HG02938 (cell line): ENCODE results near the gene GRIN2D.

Experiments
- ATAC-seq: cut with Tn5 transposase; IDR thresholded peaks from one replicate; pipeline ENCODE4 v1.9.1; 2021; ENCODE audit warnings: mild to moderate bottlenecking, moderate library complexity; ENCODE audit not compliant: unreplicated experiment

The GRIN2D gene

DNA sequence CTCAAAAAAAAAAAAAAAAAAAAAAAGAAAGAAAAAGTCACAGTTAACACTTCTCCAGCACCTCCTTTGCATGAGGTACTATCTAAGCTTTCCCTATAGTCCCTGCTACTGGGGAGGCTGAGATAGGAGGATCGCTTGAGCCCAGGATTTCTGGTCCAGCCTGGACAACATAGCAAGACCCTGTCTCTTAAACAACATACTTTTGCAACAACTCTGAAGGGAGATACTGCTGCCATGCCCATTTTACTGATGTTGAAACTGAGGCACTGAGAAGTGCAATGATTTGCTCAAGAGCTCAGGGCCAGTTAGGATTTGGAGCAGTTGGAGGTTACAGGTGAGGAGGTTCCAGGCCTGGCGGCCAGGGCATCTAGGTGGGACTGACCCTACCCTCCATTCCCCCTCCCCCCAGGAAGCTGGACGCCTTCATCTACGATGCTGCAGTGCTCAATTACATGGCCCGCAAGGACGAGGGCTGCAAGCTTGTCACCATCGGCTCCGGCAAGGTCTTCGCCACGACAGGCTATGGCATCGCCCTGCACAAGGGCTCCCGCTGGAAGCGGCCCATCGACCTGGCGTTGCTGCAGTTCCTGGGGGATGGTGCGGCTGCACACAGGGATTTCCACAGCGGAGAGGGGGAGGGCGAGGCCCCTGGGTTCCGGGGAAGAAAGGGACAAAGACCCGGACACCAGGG is 48.0 kb downstream of the GRIN2D start:
- no peak for ATAC-seq

DNA sequence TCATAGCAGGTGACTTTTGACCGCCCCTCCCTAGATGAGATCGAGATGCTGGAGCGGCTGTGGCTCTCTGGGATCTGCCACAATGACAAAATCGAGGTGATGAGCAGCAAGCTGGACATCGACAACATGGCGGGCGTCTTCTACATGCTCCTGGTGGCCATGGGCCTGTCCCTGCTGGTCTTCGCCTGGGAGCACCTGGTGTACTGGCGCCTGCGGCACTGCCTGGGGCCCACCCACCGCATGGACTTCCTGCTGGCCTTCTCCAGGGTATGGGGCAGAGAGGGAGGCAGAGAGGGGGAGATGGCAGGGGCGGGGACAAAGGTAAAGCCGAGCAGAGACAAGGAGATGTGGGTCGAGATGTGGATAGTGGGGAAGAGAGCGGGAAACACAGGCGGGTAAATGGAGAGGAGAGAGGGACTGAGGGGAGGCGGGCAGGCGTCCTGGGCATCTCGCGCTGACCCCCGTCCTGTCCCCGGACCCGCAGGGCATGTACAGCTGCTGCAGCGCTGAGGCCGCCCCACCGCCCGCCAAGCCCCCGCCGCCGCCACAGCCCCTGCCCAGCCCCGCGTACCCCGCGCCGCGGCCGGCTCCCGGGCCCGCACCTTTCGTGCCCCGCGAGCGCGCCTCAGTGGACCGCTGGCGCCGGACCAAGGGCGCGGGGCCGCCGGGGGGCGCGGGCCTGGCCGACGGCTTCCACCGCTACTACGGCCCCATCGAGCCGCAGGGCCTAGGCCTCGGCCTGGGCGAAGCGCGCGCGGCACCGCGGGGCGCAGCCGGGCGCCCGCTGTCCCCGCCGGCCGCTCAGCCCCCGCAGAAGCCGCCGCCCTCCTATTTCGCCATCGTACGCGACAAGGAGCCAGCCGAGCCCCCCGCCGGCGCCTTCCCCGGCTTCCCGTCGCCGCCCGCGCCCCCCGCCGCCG is 48.9 kb downstream of the GRIN2D start:
- no peak for ATAC-seq

DNA sequence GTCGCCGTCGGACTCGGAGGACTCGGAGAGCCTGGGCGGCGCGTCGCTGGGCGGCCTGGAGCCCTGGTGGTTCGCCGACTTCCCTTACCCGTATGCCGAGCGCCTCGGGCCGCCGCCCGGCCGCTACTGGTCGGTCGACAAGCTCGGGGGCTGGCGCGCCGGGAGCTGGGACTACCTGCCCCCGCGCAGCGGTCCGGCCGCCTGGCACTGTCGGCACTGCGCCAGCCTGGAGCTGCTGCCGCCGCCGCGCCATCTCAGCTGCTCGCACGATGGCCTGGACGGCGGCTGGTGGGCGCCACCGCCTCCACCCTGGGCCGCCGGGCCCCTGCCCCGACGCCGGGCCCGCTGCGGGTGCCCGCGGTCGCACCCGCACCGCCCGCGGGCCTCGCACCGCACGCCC is 49.8 kb downstream of the GRIN2D start:
- no peak for ATAC-seq
